ENCODE results near the gene GPR148.

GPR148 gene

DNA sequence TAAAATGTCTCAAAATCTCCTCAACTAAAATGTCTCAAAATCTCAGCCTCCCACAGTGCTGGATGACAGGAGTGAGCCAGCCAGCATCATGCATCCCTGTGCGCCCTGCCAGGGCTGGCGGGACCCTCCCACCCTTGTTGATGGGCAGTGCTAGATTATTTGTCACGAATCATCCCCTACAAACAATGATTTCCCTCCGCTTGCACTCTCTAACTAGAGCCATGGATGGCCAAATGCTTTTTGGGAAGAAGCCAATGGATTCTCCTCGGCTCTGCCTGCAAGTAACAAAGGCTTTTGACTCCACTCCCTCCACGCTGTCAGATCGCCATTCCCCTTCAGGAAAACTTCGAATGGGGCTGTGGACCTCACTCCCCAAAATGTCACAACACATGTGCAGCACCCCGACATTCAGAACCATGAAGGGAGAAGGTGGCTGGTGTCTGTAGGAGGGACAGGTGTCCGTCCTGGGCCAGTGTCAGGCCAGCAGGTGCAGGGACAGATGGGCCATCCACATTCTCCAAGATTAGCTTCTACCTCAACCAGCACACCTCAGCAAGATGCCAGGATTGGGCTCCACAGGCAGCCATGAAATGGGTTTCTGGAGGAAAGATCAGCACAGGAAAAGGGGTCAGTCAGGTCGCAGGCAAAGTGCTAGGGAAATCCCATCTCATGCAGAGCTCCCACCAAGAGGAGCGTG lies 38.0 kb downstream of the GPR148 start:
- FAIRE-seq (no peak), DNase-seq (ENCODE audit: extremely low spot score, insufficient read length, low read depth) (no peak)

DNA sequence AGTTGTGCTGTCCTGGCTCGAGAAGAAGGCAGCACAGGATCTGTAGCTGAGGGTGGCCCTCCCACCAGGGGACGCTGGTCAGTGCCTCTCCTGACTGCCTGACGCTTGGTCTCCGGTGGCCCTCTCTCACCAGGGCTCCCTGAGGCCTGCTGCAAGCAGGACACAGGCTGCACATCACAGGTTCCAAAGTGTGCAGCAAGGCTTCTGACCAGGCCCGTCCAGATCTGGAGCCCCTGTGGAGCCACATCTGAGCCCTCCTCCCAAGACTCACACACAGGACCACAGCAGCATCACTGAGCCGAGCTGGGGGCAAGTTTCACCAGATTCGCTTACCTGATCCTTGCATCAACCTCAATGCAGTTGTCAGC lies 38.5 kb downstream of the GPR148 start:
- DNase-seq (ENCODE audit: extremely low spot score, insufficient read length, low read depth) (no peak), FAIRE-seq (no peak)

DNA sequence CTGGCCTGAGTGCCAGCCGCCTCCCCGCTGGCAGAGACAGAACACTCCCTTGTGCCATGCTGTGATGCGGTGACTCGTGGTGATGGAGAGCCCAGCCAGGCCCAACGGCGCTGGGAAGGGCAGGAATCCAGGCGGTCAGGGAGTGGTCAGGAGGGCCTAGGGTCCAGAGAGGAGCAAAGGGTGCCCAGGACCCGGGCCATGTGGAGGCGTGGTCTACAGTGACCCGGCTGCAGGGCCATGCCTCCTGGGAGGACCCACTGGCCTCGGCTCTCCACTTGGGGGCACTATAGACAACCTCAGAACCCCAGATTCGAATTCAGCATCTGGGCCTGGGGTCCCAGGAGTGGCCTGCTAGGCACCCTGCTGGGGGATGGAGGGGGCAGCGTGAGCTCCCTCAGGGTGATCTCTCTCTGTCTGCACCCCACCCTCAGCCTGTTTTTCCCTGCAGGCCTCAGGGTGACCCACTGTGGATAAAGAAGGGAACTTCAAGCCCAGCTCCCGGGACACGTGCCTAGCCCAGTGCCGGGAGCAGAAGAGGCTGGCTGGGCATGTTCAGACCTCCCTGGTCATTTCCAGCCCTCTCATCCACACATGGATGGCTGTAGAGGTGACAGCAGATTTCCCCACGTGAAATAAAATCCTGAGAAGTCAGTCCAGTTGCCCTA lies 39.5 kb downstream of the GPR148 start:
- DNase-seq (ENCODE audit: extremely low spot score, insufficient read length, low read depth) = no peak
- FAIRE-seq = no peak

DNA sequence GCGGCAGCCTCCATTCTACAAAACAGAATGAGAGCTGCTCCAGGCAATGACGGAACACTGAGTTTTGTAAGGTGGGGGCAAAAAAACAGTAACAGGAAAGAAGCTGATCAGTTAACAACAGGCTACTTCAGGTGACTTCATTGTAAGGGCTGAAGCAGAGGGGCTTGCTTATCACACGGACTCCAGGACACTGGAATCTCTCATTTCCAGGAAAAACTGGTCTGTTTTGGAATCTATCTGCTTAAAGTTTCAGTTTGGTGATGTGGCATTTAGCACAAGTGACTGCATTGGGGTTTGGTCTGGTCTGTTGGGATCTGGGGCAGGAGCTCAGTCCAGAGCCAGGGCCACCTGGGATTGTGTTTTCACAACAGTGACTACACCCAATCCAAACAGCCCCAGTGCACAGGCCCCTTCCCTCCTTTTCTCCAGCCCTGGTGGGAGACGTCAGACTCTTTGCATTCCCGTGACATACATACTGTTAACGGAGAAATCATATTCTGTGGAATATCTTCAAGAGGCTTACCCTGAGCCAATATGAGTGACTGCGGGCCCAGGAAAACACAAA lies 40.6 kb downstream of the GPR148 start:
- FAIRE-seq (no peak), DNase-seq (ENCODE audit: extremely low spot score, insufficient read length, low read depth) (no peak)

DNA sequence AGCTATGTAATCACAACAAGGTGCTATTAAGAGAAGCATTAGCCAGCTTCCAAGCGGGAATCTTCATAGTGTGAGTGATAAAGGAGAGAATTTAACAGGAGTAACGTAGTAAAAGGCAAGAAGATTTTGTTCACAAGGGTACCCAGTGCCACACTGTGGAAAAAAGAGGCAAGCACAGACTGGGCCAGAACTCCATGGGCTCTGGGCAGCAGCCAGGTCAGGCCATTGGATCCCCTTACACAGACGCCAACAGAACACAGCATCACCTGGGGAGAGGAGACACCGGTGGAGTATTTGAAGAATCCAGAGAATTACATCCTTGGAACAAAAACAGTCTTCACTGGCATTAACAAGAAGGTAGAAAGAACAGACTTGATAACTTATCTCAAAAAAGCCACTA lies 47.7 kb downstream of the GPR148 start:
- DNase-seq (ENCODE audit: extremely low spot score, insufficient read length, low read depth) (no peak), FAIRE-seq (no peak)

DNA sequence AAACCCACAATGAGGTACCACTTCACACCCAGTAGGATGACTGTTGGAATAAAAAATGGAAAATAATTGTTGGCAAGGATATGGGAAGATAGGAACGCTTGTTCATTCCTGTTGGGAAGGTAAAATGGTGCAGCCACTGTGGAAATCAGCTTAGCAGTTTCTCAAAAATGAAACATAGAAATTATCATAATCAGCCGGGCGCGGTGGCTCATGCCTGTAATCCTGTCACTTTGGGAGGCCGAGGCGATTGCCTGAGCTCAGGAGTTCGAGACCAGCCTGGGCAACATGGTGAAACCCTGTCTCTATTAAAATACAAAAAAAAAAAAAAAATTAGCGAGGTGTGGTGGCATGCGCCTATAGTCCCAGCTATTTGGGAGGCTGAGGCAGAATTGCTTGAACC lies 49.9 kb downstream of the GPR148 start:
- DNase-seq (ENCODE audit: extremely low spot score, insufficient read length, low read depth) (no peak), FAIRE-seq (no peak)
